Activated naive CD8-positive, alpha-beta T cell treated with anti-CD3 and anti-CD28 coated beads for 36 hours (primary cell): ENCODE results near the gene C17orf50. TPM values are rescaled to one million over a fixed set of nuclear protein-coding genes. Genes with fewer than 3 reads are reported as not detected.

Experiments
- DNase-seq: peaks from one replicate; pipeline ENCODE4 v3.0.0; 2021
- H3K27ac Mint-ChIP-seq: one replicate; pipeline ENCODE4 v1.8.0; 2022; ENCODE audit warnings: mild to moderate bottlenecking, moderate library complexity, mixed read lengths
- H3K27me3 Mint-ChIP-seq: one replicate; pipeline ENCODE4 v1.8.0; 2022; ENCODE audit warnings: mild to moderate bottlenecking, mixed read lengths
- H3K36me3 Mint-ChIP-seq: one replicate; pipeline ENCODE4 v1.8.0; 2021; ENCODE audit warnings: mild to moderate bottlenecking, mixed read lengths
- H3K4me1 Mint-ChIP-seq: one replicate; pipeline ENCODE4 v1.8.0; 2021; ENCODE audit warnings: mixed read lengths
- H3K4me3 Mint-ChIP-seq: one replicate; pipeline ENCODE4 v1.8.0; 2022; ENCODE audit warnings: mild to moderate bottlenecking, moderate library complexity, mixed read lengths
- H3K9me3 Mint-ChIP-seq: one replicate; pipeline ENCODE4 v1.8.0; 2022; ENCODE audit warnings: mixed read lengths
- total RNA-seq, 2 experiments: library from RNA; stranded (reverse); gene quantifications; one replicate each; pipeline ENCODE4 v1.2.3, GENCODE V29; 2021

C17orf50 gene
- total RNA-seq, 2 experiments from 2014 or later = not detected

GRCh38 chr17:35775583-35775982 is 14.9 kb downstream of the C17orf50 start:
- DNase-seq = no peak

GRCh38 chr17:35778641-35779196 is 18.0 kb downstream of the C17orf50 start:
- Mint-ChIP-seq H3K36me3 (peaks cover 1% of the 10 kb centered on the region), H3K27ac (no peak overlapping the region), H3K4me1 (peaks cover 2% of the 10 kb centered on the region), H3K27me3 (no peaks in the 10 kb centered on the region), H3K4me3 (no peak overlapping the region), H3K9me3 (no peaks in the 10 kb centered on the region)
- no peak for DNase-seq

More at GRCh38 chr17:35775583-35775982, 14.9 kb downstream of the C17orf50 start:
- H3K4me1 Mint-ChIP-seq = peaks cover 2% of the 10 kb centered on the region
- no peak overlapping the region for H3K27ac Mint-ChIP-seq
- no peaks in the 10 kb centered on the region for H3K27me3 Mint-ChIP-seq
- no peaks in the 10 kb centered on the region for H3K9me3 Mint-ChIP-seq
- no peak overlapping the region for H3K4me3 Mint-ChIP-seq
- peaks cover 1% of the 10 kb centered on the region for H3K36me3 Mint-ChIP-seq

GRCh38 chr17:35780950-35781349 is 20.3 kb downstream of the C17orf50 start:
- H3K36me3 Mint-ChIP-seq = peaks cover 1% of the 10 kb centered on the region
- no peak for DNase-seq
- no peaks in the 10 kb centered on the region for H3K27me3 Mint-ChIP-seq
- H3K9me3 Mint-ChIP-seq = no peaks in the 10 kb centered on the region
- H3K27ac Mint-ChIP-seq = no peak overlapping the region
- H3K4me1 Mint-ChIP-seq = no peaks in the 10 kb centered on the region
- H3K4me3 Mint-ChIP-seq = no peak overlapping the region

- Mint-ChIP-seq H3K4me1 (peaks cover 12% of the 10 kb centered on the region), H3K9me3 (no peaks in the 10 kb centered on the region), H3K4me3 (no peak overlapping the region), H3K36me3 (no peaks in the 10 kb centered on the region), H3K27me3 (no peaks in the 10 kb centered on the region), H3K27ac (no peak overlapping the region)
- DNase-seq = no peak
These were observed 24.2 kb downstream of the C17orf50 start for GRCh38 chr17:35784895-35785294.

- H3K36me3 Mint-ChIP-seq = no peaks in the 10 kb centered on the region
- peaks cover 12% of the 10 kb centered on the region for H3K4me1 Mint-ChIP-seq
- no peak for DNase-seq
- H3K4me3 Mint-ChIP-seq = no peak overlapping the region
- no peaks in the 10 kb centered on the region for H3K9me3 Mint-ChIP-seq
- H3K27me3 Mint-ChIP-seq = no peaks in the 10 kb centered on the region
- no peak overlapping the region for H3K27ac Mint-ChIP-seq
These were observed 26.3 kb downstream of the C17orf50 start for GRCh38 chr17:35786941-35787432.

- no peak overlapping the region for H3K4me3 Mint-ChIP-seq
- no peaks in the 10 kb centered on the region for H3K36me3 Mint-ChIP-seq
- no peak overlapping the region for H3K27ac Mint-ChIP-seq
- peaks cover 22% of the 10 kb centered on the region for H3K4me1 Mint-ChIP-seq
- no peak for DNase-seq
- no peaks in the 10 kb centered on the region for H3K9me3 Mint-ChIP-seq
- peaks cover 6% of the 10 kb centered on the region for H3K27me3 Mint-ChIP-seq
These were observed 28.0 kb downstream of the C17orf50 start for GRCh38 chr17:35788477-35789368.

GRCh38 chr17:35790841-35791240 is 30.2 kb downstream of the C17orf50 start:
- H3K4me1 Mint-ChIP-seq = peaks cover 31% of the 10 kb centered on the region
- peaks cover 18% of the 10 kb centered on the region for H3K27me3 Mint-ChIP-seq
- no peak overlapping the region for H3K4me3 Mint-ChIP-seq
- DNase-seq = no peak
- no peak overlapping the region for H3K27ac Mint-ChIP-seq
- H3K9me3 Mint-ChIP-seq = no peaks in the 10 kb centered on the region
- no peaks in the 10 kb centered on the region for H3K36me3 Mint-ChIP-seq

GRCh38 chr17:35791681-35792350 is 31.1 kb downstream of the C17orf50 start:
- Mint-ChIP-seq H3K4me3 (no peak overlapping the region), H3K4me1 (peaks cover 36% of the 10 kb centered on the region), H3K27me3 (peaks cover 25% of the 10 kb centered on the region), H3K36me3 (no peaks in the 10 kb centered on the region), H3K27ac (no peak overlapping the region), H3K9me3 (no peaks in the 10 kb centered on the region)
- DNase-seq = no peak

GRCh38 chr17:35793257-35793656 is 32.6 kb downstream of the C17orf50 start:
- no peaks in the 10 kb centered on the region for H3K36me3 Mint-ChIP-seq
- DNase-seq = no peak
- H3K4me1 Mint-ChIP-seq = peaks cover 36% of the 10 kb centered on the region
- H3K27me3 Mint-ChIP-seq = peaks cover 30% of the 10 kb centered on the region
- H3K4me3 Mint-ChIP-seq = peak overlapping the region; percentile 44
- no peak overlapping the region for H3K27ac Mint-ChIP-seq
- no peaks in the 10 kb centered on the region for H3K9me3 Mint-ChIP-seq

- Mint-ChIP-seq H3K9me3 (no peaks in the 10 kb centered on the region), H3K4me1 (peaks cover 26% of the 10 kb centered on the region), H3K27ac (no peak within 1 kb of the TSS), H3K36me3 (no peaks in the 10 kb centered on the region), H3K27me3 (peaks cover 30% of the 10 kb centered on the region), H3K4me3 (peak within 1 kb of the TSS; percentile 77)
- peak; percentile 67 for DNase-seq
These were observed 34.6 kb downstream of the C17orf50 start, which contains the start of gene MMP28 for GRCh38 chr17:35795007-35795870. TSS of gene MMP28 (minus strand) at chr17:35795641. CDS start at chr17:35795377, 264 bp downstream.

- Mint-ChIP-seq H3K27ac (no peak overlapping the region), H3K36me3 (no peaks in the 10 kb centered on the region), H3K4me1 (peaks cover 26% of the 10 kb centered on the region), H3K9me3 (no peaks in the 10 kb centered on the region), H3K27me3 (peaks cover 30% of the 10 kb centered on the region), H3K4me3 (peak overlapping the region; percentile 77)
- DNase-seq = no peak
These were observed 35.2 kb downstream of the C17orf50 start for GRCh38 chr17:35795871-35796265.

- no peaks in the 10 kb centered on the region for H3K9me3 Mint-ChIP-seq
- H3K27ac Mint-ChIP-seq = no peak overlapping the region
- peaks cover 36% of the 10 kb centered on the region for H3K4me1 Mint-ChIP-seq
- no peak overlapping the region for H3K4me3 Mint-ChIP-seq
- no peaks in the 10 kb centered on the region for H3K36me3 Mint-ChIP-seq
- DNase-seq = no peak
- peaks cover 30% of the 10 kb centered on the region for H3K27me3 Mint-ChIP-seq
These were observed 36.3 kb downstream of the C17orf50 start for GRCh38 chr17:35796942-35797341.

- H3K27me3 Mint-ChIP-seq = peaks cover 30% of the 10 kb centered on the region
- H3K27ac Mint-ChIP-seq = no peak overlapping the region
- H3K4me3 Mint-ChIP-seq = no peak overlapping the region
- peaks cover 39% of the 10 kb centered on the region for H3K4me1 Mint-ChIP-seq
- H3K9me3 Mint-ChIP-seq = no peaks in the 10 kb centered on the region
- no peaks in the 10 kb centered on the region for H3K36me3 Mint-ChIP-seq
- DNase-seq = no peak
These were observed 36.7 kb downstream of the C17orf50 start for GRCh38 chr17:35797370-35797769.

- Mint-ChIP-seq H3K4me1 (peaks cover 41% of the 10 kb centered on the region), H3K27me3 (peaks cover 30% of the 10 kb centered on the region), H3K27ac (no peak overlapping the region), H3K36me3 (no peaks in the 10 kb centered on the region), H3K9me3 (no peaks in the 10 kb centered on the region), H3K4me3 (no peak overlapping the region)
- no peak for DNase-seq
These were observed 37.2 kb downstream of the C17orf50 start for GRCh38 chr17:35797918-35798317.
